NCI-H2029 (cell line): Measurements from ENCODE around the gene RALGPS1.

ENCODE experiments used
- DNase-seq: peaks from one replicate; lab custom pipeline; 2025; lab: John Stamatoyannopoulos, UW

Gene RALGPS1

DNA sequence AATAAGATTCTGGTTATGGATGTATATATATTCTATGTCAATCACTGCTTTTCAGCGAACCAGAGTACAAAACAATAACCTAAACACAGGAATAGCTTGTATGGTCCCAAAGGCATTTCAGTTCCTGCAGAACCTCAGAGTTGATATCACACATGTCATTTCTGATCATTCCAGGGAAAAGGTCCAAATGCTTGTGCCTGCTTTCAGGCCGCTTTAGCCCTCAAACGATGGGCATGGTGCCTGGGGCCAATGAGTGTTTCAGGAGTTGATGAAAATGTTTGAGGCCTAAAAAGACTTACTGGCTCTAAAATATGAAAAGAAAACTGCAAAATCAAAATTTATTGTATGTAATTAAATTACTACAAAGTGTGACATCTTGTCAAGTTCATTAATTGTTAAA lies 185.1 kb downstream of the RALGPS1 start:
- no peak for DNase-seq

DNA sequence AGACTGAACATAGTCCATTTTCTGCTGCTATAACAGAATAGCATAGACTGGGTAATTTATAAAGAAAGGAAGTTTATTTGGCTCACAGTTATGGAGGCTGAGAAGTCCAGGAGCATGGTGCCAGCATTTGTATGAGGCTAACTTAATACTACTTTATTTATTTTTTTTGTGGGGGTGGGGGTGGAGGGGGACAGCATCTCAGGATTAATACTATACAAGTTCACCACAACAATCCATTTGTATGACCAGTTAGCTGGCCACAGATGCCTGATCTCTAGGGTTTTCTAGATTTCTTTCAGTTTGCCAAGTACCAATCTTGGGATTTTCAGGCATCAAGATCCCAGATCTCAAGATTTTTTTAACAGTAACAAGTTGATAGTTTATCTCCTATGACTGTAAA lies 187.6 kb downstream of the RALGPS1 start:
- no peak for DNase-seq

DNA sequence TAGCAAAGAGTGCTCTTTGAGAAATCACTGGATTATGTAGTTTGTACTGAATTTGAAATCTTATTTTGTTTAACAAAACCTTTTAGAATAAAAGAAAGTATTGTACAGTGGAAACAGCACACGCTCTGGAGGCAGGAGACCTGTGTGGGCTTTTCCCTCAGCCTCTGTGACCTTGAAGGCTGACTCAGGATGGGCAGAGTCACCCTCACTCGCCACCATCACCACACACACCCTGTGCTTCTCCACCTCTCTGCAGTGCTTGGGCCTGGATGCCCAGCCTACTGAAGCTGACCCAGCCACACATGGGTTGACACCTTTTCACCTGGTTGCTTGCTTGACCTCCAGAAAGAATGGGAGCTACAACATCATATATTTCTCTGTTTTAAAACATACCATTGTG lies 188.2 kb downstream of the RALGPS1 start:
- DNase-seq, result no peak

DNA sequence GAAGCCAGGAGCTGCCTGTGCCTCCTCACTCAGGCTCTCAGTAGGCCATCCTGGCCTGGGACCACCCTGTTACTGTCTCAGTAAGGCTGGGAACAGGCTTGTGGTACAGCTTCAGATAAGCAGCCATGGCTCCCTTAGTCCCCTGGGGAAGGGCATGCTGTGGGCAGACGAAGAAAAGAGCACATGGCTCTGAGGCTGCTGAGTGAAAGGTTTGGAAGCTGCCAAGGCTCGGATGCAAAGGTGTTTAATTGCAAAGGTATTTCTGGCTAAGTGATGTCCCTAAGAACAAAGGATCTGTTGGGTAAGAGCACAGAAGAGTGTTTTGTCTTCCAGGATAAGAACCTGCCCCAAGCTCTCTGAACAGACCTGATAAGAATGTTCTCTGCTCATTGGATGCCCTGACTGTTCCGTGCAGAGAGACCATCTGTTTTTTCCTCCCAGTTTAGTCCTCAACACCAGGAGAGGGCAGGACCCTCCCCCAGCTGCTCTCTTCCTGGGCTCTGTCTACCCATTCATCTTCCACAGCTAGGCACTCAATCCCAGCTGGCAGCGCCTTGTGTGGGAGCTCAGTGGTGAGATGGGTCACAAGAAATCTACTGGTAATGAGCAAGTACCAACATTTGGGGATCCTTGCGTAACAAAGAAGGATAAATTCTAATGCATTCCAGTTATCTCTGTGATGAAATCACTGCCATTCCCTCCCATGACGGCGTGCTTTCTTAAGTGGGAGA lies 190.2 kb downstream of the RALGPS1 start:
- no peak for DNase-seq

DNA sequence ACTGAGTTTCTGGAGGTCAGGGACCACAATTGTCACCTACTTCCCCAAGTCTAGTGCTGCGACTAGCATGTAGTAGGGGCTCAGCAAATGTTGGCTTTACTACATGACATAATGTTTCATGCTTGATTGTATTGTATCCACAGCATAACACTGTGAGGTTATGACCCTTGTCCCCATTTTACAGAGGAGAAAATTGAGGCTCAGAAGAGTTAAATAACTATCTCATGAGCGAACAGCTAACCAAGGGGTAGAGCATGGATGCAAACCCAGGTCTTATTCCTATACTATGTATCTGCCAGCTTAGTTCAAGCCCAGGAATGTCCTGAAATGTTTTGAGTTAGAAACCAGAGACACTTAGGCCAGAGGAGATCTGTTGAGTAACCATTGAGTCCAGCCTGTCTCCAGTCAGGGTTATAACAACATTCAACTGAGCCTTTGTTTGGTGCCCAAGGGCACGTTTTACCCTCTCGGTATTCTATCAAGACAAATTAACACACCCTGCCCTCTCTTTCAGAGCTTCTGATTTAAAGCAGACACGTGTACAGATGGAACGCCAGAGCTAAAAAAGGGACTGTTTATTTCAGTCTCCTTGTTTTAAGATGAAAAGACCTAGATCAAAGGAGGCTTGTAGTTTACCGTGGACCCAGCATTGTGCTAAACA lies 191.4 kb downstream of the RALGPS1 start:
- no peak for DNase-seq

DNA sequence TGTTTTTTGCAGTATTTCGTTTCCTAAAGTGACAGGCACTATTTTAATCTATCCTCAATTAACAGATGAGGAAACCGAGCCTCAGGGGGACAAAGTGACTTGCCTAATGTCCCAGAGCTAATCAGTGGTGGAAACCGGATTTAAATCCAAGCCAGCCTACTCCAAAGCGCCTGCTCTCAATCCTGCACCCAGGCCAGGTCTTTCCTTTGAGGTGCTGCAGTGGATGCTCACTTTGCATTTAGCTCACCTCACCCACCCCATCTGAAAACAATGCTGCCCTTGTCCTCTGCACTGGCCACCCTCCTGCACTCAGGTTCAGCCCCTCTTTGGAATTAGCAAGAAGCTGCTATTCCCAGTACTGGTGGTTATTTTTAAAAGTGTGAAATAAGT lies 191.9 kb downstream of the RALGPS1 start:
- no peak for DNase-seq

DNA sequence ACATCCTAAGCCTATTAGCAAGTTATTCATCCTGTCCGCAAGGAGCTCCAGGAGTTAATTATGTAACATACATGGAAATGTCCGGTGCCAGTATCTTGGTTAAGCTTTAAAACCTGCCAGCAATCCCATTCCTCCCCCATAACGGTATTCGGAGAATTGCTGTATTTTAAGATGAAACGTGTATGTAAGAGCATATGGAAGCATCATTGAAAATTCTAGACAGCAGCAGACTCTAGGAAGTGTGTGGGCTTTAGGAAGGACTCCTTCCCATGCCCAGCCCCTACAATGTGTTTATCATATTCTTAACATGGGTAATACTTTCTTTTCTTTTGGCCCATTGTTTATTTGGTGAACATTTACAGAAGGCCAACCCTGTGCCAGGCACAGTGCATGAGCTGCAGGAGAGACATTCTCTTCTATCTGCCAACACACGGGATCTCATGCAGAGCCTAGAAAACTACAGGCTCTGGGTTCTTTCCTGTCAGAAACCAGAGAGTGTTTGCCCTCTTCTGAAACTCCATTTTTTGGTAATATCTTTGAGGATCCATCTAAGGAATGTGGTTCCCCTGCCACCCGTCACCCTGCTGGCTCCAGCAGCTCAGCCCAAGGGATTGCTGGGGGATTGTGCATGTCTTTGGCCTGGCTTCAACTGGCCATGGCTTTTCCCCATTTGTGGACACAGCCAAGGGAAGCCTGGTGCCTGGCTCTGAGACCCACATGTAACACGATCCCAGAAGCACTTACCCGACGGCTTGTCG lies 192.8 kb downstream of the RALGPS1 start:
- DNase-seq, result peak; percentile 35

DNA sequence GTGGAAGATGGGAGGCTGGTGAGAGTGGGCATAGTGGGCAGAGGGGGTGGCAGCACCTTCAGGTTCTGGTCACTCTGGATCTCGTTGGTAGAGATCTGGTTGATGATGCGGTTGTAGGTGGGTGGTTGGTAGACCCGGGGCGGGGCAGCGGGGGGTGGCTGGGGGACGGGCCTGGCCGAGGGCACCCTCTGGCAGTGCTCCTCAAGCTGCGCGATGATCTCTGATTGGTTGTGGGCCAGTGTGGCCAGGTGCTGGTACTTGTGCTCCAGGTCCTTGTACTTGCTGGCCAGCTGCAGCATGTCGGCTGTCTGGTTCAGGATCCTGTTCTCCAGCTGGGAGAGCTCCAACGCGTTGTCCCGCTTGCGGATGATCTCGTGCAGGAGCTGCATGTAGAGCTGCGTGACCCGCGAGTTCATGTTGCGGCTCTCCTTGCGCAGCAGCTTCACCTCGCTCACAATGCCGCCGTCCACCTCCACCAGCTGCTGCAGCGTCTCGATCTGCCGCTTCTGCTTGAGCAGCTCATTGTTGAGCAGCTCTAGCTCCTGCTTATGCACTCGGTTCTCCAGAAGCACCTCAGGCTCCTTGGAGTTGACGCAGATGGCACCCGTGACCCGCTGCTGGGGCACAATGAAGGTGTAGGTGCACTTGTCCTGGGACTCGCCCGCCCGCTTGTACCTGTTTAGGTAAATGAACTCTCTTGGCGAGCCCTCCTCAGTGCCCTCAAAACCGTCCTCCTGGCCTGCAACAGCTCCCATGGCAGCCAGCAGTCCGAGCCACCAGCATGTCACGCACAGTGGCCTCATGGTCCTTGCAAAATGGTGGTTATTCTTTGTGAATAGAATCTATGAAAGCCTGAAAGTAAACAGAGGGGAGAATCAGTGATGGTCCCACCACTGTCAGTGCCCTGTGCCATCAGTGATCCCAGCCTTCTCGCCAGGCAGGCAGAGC lies 193.6 kb downstream of the RALGPS1 start:
- no peak for DNase-seq

DNA sequence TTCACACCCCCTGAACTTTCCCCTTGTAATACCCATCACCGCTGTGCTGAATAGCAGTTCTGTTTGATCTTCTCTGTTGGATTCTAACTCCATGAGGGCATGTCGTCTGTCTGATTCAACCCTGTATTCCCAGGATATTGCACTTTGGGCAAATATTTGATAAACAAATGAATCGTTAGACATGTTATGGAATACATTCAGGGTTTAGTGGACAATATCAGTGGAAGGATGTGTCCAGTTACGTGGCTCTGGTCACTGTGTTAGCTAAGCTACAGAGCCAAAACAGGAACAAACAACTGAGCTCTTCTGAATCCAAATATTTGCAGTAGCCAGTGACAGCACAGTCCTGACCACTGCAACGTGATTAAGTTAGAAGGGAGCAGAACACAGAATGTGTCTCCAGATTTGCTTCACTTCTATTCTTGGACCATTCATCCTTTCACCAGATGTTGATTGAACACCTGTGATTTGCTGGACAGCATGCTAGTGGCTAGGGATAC lies 194.7 kb downstream of the RALGPS1 start:
- DNase-seq, result peak; percentile 11

DNA sequence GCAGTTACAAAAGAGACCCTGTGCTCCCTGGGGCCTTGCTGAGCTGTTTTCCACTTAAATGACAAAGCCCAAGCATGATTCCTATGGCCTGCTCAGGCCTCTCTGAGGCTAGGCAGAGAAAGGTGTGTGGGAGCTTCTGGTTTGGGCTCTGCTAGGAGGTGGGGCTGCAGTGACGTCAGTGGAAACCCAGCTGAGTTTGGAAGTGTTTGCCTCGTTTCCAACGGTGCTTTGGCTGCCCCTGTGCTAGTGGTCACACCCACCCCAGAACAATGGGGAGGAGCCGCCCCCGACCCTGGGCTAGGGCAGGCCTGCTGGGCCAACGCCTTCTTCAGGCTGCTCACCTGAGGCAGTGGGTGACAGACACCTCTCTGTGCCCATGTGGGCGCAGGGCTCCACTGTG lies 197.5 kb downstream of the RALGPS1 start:
- DNase-seq, result peak; percentile 19

DNA sequence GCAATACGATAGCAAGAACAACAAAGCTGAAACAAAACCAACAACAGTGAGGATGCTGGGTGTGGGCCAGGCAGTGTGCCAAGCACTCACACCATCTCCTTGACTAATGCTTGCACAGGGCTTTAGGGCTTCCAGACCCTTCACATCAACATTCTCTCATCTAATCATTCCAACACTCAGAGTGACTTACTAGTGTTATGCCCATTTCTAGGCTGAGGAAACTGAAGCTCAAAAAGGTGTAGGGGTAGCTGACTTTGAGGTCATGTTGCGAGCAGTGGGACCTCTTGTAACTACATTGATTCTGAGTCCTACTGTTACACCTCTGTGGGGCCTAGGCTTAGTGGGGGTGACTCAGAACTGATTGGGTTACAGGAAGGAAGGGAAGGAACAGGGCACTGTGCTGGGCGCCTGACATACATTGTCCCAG lies 198.2 kb downstream of the RALGPS1 start:
- DNase-seq, result peak; percentile 78

DNA sequence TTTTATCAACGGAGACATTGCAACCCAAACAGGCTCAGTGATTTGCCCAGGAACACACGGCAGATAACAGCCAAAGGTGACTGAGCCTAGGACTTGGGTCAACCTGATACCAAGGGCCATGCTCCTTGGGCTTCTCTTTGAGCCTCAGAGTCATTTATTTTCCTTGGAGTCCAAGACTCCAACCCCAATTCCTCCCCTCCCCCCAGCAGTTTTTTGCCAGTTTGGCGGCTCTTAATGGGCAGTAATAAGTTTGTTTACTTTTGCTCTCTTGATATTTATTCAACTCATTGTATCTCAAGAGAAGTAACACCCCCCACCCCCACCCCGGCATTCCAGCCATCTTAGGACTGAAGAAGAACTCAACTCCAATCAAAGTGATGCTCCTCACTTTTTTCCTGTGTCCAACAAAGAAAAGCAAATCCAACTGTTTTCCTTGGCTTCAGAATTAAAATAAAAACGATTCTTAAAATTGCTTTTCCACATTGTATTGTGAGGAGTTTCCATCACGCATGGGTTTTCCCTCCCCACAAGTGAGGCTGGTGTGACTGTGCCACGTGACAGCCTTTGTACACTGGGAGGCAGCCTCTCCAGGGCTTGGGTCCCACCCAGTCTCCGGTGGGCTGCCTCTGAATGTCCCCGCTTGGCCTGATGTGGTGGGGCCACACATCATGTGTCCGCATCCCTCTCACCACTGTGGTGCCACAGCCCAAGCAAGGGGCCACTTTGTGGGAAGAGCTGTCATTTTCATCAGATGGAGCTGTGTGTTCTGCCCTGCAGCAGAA lies 198.8 kb downstream of the RALGPS1 start:
- DNase-seq, result no peak

DNA sequence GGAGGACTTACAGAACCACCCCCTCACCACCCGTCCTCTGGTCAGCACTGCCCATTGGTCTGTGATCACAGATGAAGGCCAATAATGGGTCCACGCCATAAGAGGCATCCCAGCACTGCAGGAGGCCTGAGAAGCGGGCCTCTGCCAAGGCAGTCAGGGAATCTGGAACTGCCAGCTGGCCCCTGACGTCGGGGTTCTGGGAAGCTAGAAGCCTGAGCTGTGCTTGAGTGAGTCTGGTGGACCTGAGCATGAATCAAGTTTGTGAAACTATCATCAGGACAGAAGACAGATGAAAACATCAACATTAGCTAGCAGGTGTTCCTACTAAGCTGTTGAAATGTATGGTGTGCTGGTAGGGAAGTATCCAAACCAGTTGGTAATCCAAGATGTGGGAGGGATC lies 200.0 kb downstream of the RALGPS1 start:
- no peak for DNase-seq

DNA sequence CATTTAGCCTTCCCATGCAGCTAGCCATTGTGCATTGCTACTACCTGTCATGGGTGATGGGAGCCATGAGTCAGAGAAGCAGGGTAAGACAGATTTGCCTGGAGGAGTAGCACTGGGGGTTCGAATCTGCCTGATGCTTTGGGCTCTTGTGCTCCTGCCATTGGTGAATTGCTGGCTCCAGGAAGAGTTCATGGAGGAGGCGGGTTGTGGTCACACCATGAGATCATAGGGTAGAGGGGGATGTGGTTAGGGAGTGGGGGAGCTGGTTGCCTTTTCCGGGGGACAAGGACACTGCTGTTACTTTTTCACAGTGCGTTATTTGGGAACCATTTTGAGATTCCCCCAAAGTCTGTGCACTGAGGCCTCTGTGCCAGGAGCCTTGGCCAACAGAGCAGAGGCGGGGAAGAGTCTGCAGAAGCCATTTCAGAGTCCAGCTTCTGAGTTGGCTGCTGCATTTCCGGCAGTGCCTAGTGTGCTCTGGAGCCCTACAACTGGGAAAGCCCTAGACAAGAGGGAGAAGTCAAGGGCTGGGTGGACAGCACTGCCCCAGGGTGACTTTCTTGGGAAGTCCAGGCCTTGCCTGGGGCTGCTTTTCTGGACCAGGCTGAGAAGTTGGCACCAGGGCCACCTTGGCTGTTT lies 201.6 kb downstream of the RALGPS1 start:
- no peak for DNase-seq

DNA sequence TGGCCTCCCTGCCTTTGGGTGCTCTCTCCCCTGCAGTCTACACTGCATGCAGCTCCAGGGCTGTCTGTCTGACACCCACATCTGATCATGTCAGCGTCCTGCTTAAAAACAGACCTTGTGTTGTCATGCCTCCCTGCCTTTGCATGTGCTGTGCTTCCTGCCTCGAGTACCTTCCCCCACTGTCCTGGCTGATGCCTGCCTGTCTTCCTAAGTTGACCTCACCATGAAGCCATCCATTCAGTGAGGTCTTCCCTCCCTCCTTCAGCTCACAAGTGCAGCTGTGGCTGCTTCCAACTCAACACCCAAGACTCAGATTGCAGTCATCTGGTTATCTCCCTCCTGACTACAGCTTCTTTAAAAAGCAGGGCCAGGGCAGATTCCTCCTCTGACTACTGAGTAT lies 202.4 kb downstream of the RALGPS1 start:
- DNase-seq, result peak; percentile 8

DNA sequence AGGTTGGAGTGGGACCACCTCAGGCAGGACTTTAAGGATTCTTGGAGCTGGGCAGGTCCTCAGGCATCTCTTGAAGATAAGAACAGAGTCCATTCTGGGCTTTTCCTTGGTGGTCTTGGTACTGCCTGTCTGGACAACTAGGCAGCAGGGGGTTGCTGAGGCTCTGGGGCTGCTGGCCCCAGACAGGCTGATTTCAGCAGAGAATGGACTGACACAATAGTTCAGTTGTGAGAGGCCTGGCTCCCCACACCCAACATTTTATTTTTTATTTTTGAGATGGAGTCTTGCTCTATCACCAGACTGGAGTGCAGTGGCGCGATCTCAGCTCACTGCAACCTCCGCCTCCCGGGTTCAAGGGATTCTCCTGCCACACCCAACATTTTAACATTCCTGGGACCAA lies 203.2 kb downstream of the RALGPS1 start:
- no peak for DNase-seq

DNA sequence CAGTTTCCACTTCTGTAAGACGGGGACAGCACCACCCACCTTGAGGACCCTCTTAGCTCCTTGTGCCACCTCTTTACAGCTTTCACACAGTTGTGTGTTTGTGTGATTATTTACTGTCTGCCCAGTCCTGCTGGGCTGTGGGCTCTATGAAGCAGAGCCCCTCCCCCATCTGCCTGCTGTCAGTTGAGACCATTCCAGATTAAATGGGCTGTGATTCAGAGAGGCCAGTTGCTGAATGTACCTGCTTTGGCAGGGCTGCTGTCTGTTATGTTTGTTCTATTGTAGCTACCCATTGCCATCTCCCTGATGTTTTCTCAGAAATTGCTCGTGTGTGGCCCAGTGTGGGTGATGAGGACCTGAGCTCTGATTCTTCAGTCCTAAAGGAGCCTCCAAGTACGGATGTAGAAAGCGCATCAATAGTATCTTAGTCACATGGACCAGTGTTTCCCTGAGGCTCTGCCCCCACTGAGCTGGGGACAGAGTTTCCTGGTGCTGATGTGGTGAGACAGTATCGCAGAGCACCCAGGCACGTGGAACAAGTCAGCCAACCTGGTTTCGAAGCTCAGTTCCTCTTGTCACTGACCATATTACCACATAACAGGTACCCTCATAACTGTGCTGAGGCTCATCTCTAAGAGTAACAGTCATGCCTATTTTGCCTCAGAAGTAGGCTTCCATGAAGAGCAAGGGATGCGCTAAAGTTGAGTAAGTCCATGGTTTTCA lies 204.2 kb downstream of the RALGPS1 start:
- DNase-seq, result no peak

DNA sequence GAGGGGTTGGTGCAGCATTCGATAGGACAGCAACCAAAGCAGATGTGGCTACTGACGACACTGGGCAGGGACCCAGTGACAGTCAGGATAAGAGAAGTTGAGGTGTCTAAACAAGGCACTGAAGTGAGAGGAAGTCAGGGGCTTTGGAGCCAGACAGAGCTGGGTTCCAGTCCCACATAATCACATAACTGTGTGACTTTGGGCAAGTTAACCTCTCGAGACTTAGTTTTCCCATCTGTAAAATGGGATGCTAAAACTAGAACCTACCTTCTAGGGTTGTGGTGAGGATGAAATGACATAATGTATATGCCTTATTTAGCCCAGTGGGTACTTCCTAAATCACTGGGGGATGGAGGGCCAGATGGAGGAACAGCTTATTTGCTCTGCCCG lies 204.7 kb downstream of the RALGPS1 start:
- no peak for DNase-seq

DNA sequence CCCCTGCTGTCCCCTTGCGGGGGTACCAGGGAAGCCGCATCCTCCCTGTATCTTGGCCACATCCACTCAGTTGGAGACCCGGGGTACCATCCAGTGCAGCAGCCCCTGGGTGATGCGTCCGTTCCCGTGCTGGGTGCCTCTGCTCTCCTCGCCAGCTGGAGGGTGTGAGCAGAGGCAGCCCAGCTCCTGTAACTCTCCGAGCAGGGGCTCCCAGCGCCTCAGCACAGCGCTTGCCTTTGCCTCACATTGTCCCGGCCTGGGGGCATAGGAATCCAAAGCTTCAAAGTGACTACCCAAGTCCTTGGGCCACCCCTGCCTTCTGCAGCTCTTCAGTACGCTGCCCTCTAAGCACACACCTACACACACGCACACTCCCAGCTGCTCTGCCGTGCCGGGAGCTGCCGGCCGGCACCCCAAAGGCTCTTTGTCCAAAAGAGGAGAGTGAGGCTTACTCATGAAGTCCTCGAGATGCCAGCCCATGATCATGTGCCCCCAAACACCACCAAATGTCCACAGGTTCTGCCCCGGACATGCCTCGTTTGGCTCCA lies 207.1 kb downstream of the RALGPS1 start:
- no peak for DNase-seq
